ENCODE measurements around the gene SPATA9.
A peak's percentile ranks its signal among the peaks of the same experiment; 100 is the strongest.
"Not testable (repeated sequence)": the region's sequence is repeated elsewhere in the genome, so short reads cannot be mapped to it uniquely, and the experiment has no call there.

The SPATA9 gene

DNA sequence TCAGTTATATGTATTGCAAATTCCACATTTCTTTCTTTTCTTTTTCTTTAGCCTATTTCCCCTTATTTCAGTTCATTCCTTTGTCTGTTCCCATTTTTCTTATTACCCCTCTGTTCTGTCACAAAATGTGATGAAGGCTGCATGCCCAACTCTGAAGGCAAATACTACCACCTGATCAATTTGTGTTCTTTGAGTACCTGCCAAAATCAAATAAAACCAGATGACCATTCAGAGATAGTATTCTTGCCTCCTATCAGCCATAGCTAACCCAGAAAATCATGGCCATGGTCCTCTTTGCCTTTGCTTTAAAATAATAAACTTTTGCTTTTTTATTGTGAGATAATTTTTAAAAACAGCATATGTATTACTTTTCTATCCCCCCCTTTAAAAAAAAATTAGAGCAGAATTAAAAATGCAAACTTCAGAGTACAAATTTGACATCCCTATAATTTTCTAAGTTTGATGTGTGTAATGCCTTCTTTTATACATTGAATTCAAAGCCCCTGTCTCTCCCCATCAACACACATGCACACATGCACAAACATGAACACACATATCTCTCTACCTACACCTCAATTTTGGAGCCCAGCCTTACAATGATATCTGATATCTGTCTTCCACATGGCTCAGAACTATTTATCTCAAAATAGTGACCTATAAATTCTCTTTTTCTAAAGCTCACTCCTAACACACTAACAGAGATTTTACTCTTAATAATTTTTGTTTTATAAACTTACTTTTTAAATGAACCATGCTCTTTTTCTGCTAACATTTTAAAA, 32.8 kb downstream of the SPATA9 start:
- no peak for TF ChIP-seq CTCF (IDR thresholded peaks at IDR 0.05; ENCODE audit: low read length, missing control alignments)
- DNase-seq (ENCODE audit: low read depth), result no peak
- H3K4me3 ChIP-seq (replicated peaks; ENCODE audit: low read depth, low read length), result no peak overlapping the region

DNA sequence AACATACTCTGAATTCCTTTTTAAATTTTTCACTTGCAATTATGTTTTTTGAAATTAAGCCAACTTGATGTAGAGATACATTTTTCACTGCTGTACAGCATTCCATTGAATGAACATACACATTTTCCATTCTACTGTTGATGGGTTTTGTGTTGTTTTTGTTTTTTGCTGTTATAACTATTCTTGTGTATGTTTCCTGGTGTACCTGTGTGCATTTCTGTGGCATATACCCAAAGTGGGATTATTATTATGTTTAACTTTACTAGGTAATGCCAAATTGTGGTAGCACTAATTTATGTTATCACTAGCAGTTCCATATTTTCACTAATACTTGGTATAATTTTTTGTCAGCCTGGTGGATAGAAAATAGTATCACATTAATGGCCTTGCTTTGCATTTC, 33.5 kb downstream of the SPATA9 start:
- H3K4me3 ChIP-seq (replicated peaks; ENCODE audit: low read depth, low read length), result no peak overlapping the region
- no peak for TF ChIP-seq CTCF (IDR thresholded peaks at IDR 0.05; ENCODE audit: low read length, missing control alignments)
- DNase-seq (ENCODE audit: low read depth), result no peak

GRCh38 chr5:95647886-95648860, 34.6 kb downstream of the SPATA9 start:
- no peak for TF ChIP-seq CTCF (IDR thresholded peaks at IDR 0.05; ENCODE audit: low read length, missing control alignments)
- peak; percentile 24 for DNase-seq (ENCODE audit: low read depth)
- no peak overlapping the region for H3K4me3 ChIP-seq (replicated peaks; ENCODE audit: low read depth, low read length)

- no peak for TF ChIP-seq CTCF (IDR thresholded peaks at IDR 0.05; ENCODE audit: low read length, missing control alignments)
- peak within 1 kb of the TSS; percentile 54 for H3K4me3 ChIP-seq (replicated peaks; ENCODE audit: low read depth, low read length)
- DNase-seq (ENCODE audit: low read depth), result peak; percentile 96
These were observed 36.0 kb downstream of the SPATA9 start, which contains the start of gene RFESD for GRCh38 chr5:95646569-95647431. Gene RFESD, plus strand, starts transcription at chr5:95646777. Its CDS starts 5,495 bp downstream, at chr5:95652272.

DNA sequence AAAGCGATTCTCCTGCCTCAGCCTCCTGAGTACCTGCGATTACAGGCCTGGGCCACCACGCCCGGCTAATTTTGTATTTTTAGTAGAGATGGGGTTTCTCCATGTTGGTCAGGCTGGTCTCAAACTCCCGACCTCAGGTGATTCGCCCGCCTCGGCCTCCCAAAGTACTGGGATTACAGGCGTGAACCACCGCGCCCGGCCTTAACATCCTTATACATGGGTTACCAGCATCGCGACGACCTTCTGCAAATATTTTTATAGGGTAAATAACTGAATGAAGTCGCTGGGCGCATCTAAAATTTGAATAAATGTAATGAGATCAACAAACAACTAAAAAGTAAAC, 36.6 kb downstream of the SPATA9 start:
- peak overlapping the region; percentile 17 for H3K4me3 ChIP-seq (replicated peaks; ENCODE audit: low read depth, low read length)
- not testable (repeated sequence) for DNase-seq (ENCODE audit: low read depth)

DNA sequence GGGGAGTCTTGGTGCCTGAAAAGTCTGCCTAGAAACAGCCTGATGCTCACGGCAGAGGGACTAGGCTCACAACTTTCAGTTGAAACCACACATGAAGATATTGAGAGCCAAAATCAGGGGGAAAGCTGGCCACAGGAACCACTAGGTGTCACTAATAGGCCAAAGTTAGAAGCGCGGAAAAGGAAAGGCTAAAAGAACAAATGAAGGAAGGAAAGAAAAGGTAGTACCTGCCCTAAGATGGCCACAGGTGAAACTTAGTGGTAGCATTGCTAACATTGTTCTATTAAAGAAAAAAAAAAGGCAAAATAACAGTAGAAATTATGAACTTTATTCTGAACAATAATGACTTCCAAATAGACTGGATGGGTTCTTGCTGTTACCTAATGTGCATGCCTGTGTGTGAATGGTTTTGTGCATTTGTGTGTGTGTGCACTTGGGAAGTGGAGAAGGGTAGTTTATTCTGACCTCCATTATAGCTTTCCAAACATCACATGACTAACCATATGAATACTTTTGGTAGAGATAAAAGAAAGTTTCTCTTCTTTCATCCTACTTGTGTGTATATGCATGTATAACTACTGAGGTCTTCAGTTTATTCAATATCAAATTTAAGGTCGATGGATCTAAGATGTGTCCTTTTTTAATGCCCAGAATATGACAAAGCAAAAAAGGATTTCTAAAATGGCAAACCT, 38.3 kb downstream of the SPATA9 start:
- DNase-seq (ENCODE audit: low read depth), result peak; percentile 76
- no peak overlapping the region for H3K4me3 ChIP-seq (replicated peaks; ENCODE audit: low read depth, low read length)

More for the DNA sequence above, 38.3 kb downstream of the SPATA9 start:
- peak; percentile 86 for TF ChIP-seq CTCF (IDR thresholded peaks at IDR 0.05; ENCODE audit: low read length, missing control alignments)

Data from fibroblast of pulmonary artery (primary cell).